IPS-18a (cell line): ENCODE measurements around the gene TMEM63A.
"Not testable (repeated sequence)": the region's sequence is repeated elsewhere in the genome, so short reads cannot be mapped to it uniquely, and the experiment has no call there.

Source experiments
- H3K27ac ChIP-seq: one replicate; pipeline ENCODE4 v1.5.1; 2013; ENCODE audit warnings: low read length
- H3K27me3 ChIP-seq: one replicate; pipeline ENCODE4 v1.6.1; 2013; ENCODE audit warnings: mild to moderate bottlenecking, low read length; ENCODE audit not compliant: control insufficient read depth, insufficient read depth
- H3K36me3 ChIP-seq: one replicate; pipeline ENCODE4 v1.6.1; 2013; ENCODE audit warnings: low read depth, low read length; ENCODE audit not compliant: control insufficient read depth
- H3K4me1 ChIP-seq: one replicate; pipeline ENCODE4 v1.6.1; 2013; ENCODE audit warnings: low read depth, low read length; ENCODE audit not compliant: control insufficient read depth
- H3K4me3 ChIP-seq: one replicate; pipeline ENCODE4 v1.5.1; 2013; ENCODE audit warnings: low read length
- H3K9ac ChIP-seq: one replicate; pipeline ENCODE4 v1.6.1; 2013; ENCODE audit warnings: mild to moderate bottlenecking, low read length, moderate library complexity
- H3K9me3 ChIP-seq: one replicate; pipeline ENCODE4 v1.6.1; 2013; ENCODE audit warnings: low read depth, low read length; ENCODE audit not compliant: control insufficient read depth

Gene TMEM63A

DNA sequence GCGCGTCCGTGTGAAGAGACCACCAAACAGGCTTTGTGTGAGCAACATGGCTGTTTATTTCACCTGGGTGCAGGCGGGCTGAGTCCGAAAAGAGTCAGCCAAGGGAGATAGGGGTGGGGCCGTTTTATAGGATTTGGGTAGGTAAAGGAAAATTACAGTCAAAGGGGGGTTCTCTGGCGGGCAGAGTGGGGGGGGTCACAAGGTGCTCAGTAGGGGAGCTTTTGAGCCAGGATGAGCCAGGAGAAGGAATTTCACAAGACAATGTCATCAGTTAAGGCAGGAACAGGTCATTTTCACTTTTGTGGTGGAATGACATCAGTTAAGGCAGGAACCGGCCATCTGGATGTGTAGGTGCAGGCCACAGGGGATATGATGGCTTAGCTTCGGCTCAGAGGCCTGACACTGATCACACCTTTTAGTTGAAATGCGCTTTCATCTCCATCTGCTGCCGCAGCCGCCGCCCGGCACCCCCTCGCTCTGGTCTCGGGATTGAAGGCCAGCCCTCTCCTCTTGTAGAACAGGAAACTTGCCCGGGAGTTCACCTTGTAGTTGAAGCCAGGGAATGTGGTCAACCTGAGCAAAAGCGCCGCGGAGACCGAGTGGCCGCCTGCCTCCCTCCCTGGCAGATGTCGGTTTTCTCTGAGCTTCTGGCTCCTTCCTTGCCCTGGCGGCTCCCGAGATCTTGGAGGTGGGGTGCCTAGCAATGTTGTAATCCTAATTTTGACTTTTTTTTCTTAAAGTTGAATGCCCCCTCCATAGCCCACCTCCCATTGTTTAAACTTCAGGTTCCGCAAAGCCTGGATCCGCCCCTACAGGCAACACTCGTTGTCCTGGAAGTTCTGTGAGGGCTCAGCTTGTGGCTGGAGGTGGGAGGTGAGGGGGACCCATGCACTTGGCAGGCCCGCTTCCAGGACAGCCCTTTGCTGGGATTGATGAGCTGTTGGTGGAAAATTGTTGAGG lies 71.3 kb downstream of the TMEM63A start:
- H3K36me3 ChIP-seq, H3K27ac ChIP-seq, H3K27me3 ChIP-seq, H3K9me3 ChIP-seq: not testable (repeated sequence)
- H3K9ac ChIP-seq = peak overlapping the region; percentile 42
- peaks cover 13% of the 10 kb centered on the region for H3K4me1 ChIP-seq
- H3K4me3 ChIP-seq = peak overlapping the region; percentile 70

DNA sequence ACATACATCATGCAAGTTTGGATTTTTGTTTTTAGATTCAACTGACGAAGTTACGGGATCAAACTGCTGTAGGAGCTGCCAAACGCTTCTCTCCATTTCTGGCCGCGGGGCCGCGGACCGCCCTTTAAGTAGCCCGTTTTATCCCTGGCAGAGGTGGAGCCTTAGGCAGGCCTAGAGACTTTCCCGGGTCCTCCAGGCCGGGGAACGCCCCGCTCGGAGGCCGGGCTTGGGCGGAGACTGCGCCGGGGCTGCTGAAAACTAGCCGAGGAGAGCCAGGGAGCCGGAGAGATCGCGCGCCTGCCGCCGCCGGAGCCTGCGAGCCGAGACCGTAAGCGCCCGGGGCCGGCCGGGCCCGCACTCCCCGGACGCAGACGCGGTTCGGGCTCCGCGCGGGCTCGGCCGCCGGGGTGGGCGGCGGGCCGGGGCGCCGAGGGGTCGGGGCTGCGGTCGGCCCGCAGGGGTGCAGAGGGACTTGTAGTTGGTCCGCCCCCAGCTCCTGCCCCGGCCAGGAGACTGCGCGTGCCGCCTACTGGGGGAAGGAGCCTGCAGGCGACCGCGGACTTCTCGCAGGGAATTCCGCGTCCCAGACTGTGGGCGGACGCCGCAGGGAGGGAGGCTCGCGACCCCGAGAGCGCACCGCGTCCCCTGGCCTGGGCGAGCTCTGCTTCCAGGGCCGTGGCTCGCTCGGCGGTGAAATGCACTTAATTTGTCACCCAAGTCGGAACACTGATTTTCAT lies 72.2 kb downstream of the TMEM63A start, which contains the start of gene EPHX1:
Gene EPHX1, plus strand, starts transcription at position 283 of the 737 bp plus-strand sequence. CDS start 18,606 bp downstream, outside the sequence.
- no peak within 1 kb of the TSS for H3K27ac ChIP-seq
- H3K4me1 ChIP-seq = peaks cover 10% of the 10 kb centered on the region
- peak within 1 kb of the TSS; percentile 70 for H3K4me3 ChIP-seq
- peaks cover 10% of the 10 kb centered on the region for H3K27me3 ChIP-seq
- H3K9me3 ChIP-seq = no peaks in the 10 kb centered on the region
- H3K36me3 ChIP-seq = no peaks in the 10 kb centered on the region
- peak within 1 kb of the TSS; percentile 42 for H3K9ac ChIP-seq

DNA sequence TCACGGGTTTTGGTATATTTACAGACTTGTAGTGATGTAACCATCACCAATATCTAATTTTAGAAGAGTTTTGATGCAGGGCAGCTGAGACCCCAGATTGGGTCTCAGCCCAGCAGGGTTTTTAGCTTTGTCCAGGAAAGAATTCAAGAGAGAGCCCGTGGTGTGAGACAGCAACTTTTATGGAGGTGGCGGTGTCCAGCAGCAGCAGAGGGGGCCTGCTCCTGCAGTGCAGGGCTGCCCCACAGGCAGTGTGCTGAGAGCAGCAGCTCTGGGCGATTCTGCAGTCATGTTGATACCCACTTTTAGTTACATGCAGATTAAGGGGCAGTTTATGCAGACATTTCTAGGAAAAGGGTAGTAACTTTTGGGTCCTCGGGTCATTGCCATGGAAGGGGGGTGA lies 74.0 kb downstream of the TMEM63A start:
- peaks cover 6% of the 10 kb centered on the region for H3K4me1 ChIP-seq
- no peak overlapping the region for H3K9ac ChIP-seq
- H3K9me3 ChIP-seq = no peaks in the 10 kb centered on the region
- H3K4me3 ChIP-seq = no peak overlapping the region
- H3K27me3 ChIP-seq = peaks cover 10% of the 10 kb centered on the region
- H3K36me3 ChIP-seq = no peaks in the 10 kb centered on the region
- H3K27ac ChIP-seq = no peak overlapping the region

DNA sequence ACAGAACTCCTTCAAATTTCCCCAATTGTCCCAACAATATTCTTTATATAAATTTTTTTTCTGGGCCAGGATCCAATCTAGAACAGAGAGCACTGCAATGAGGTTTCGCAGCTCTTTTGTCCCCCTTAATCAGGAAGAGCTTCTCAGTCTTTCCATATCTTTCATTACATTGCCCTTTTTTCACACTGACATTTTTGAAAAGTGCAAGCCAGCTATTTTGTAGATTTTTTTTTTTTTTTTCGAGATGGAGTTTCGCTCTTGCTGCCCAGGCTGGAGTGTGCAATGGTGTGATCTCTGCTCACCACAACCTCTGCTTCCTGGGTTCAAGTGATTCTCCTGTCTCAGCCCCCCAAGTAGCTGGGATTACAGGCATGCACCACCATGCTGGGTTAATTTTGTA lies 75.4 kb downstream of the TMEM63A start:
- not testable (repeated sequence) for H3K4me1 ChIP-seq, H3K27me3 ChIP-seq, H3K27ac ChIP-seq, H3K36me3 ChIP-seq, H3K9me3 ChIP-seq, H3K4me3 ChIP-seq, H3K9ac ChIP-seq

DNA sequence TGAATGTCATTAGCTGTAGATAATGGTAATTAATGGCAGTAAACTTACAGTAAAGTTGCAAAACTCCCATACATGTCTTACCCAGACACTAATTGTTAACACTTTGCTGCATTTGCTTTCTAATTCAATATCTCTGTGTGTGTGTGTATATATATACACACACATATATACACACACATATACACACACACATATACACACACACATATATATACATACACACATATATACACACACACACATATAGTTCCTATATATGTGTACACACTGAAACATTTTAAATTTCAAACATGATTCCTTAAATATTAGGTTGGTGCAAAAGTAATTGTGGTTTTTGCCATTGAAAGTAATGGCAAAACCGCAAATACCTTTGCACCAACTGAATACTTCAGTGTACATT lies 75.9 kb downstream of the TMEM63A start:
- no peak overlapping the region for H3K9ac ChIP-seq
- H3K36me3 ChIP-seq = no peaks in the 10 kb centered on the region
- H3K27me3 ChIP-seq = peaks cover 6% of the 10 kb centered on the region
- H3K4me1 ChIP-seq = peaks cover 2% of the 10 kb centered on the region
- no peaks in the 10 kb centered on the region for H3K9me3 ChIP-seq
- no peak overlapping the region for H3K27ac ChIP-seq
- H3K4me3 ChIP-seq = no peak overlapping the region

DNA sequence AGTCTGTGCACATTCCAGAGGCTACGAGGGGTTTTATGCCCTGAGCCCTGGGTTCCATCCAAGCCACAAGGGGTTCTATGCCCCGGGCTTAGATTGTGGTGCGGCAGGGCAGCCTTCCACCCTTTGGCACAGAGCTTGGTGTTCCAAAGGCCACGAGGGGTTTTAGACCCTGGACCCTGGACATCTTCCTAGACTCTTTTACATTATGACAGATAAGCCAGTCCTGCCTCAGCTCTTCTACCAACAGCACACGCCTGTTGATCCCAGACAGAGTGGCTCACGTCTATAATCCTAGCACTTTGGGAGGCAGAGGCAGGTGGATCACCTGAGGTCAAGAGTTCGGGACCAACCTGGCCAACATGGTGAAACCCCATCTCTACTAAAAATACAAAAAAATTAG lies 81.0 kb downstream of the TMEM63A start:
- H3K9ac ChIP-seq, H3K36me3 ChIP-seq, H3K4me3 ChIP-seq, H3K9me3 ChIP-seq, H3K27ac ChIP-seq, H3K27me3 ChIP-seq, H3K4me1 ChIP-seq: not testable (repeated sequence)

DNA sequence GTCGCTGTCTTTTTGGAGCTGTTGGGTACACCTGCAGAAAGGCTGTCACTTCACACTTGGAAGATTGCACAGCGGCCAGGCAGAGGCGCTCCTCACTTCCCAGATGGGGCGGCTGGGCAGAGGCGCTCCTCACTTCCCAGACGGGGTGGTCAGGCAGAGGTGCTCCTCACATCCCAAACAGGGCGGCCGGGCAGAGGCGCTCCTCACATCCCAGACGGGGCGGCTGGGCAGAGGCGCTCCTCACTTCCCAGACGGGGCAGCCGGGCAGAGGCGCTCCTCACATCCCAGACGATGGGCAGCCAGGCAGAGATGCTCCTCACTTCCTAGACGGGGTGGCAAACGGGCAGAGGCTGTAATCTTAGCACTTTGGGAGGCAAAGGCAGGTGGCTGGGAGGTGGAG lies 86.1 kb downstream of the TMEM63A start:
- H3K4me3 ChIP-seq, H3K4me1 ChIP-seq, H3K36me3 ChIP-seq, H3K27ac ChIP-seq, H3K9ac ChIP-seq, H3K27me3 ChIP-seq, H3K9me3 ChIP-seq: not testable (repeated sequence)
